SK-N-SH (cell line): ENCODE results near the gene SLC20A1.

Experiments
- EP300 ChIP-seq, 2 experiments: IDR thresholded peaks; 2 replicates each; pipeline versions ENCODE4 v1.4.0 to v1.6.1; 2012; ENCODE audit warnings: borderline replicate concordance in 1 of 2, low read depth in 1 of 2, low read length in 1 of 2
- EZH2phosphoT487 ChIP-seq: fragments of 200-600 bp; sonication (generic); IDR thresholded peaks from 2 replicates; pipeline ENCODE4 v1.6.1; 2017; ENCODE audit warnings: low read depth, mixed run types, mild to moderate bottlenecking, antibody characterized with exemption, moderate library complexity, borderline replicate concordance
- FOXJ3 ChIP-seq: sonication (generic); formaldehyde crosslinking; IDR thresholded peaks from 2 replicates; pipeline ENCODE4 v1.5.1; 2020; ENCODE audit warnings: mild to moderate bottlenecking, missing genetic modification reagents
- NRF1 ChIP-seq: IDR thresholded peaks from 2 replicates; pipeline ENCODE4 v1.6.1; 2012; ENCODE audit warnings: low read depth, mild to moderate bottlenecking, low read length
- TAF1 ChIP-seq: IDR thresholded peaks from 2 replicates; pipeline ENCODE4 v1.6.1; 2012; ENCODE audit warnings: low read depth, mild to moderate bottlenecking, low read length, moderate library complexity, borderline replicate concordance
- YY1 ChIP-seq: IDR thresholded peaks from 2 replicates; pipeline ENCODE4 v1.4.0; 2012; ENCODE audit warnings: low read depth, mild to moderate bottlenecking
- TF ChIP-seq, protein P1 (sequence below): fragments of 200-600 bp; sonication (generic); IDR thresholded peaks from 2 replicates; pipeline ENCODE4 v1.6.1; 2017; ENCODE audit warnings: antibody characterized with exemption, mild to moderate bottlenecking, moderate library complexity

DNA sequence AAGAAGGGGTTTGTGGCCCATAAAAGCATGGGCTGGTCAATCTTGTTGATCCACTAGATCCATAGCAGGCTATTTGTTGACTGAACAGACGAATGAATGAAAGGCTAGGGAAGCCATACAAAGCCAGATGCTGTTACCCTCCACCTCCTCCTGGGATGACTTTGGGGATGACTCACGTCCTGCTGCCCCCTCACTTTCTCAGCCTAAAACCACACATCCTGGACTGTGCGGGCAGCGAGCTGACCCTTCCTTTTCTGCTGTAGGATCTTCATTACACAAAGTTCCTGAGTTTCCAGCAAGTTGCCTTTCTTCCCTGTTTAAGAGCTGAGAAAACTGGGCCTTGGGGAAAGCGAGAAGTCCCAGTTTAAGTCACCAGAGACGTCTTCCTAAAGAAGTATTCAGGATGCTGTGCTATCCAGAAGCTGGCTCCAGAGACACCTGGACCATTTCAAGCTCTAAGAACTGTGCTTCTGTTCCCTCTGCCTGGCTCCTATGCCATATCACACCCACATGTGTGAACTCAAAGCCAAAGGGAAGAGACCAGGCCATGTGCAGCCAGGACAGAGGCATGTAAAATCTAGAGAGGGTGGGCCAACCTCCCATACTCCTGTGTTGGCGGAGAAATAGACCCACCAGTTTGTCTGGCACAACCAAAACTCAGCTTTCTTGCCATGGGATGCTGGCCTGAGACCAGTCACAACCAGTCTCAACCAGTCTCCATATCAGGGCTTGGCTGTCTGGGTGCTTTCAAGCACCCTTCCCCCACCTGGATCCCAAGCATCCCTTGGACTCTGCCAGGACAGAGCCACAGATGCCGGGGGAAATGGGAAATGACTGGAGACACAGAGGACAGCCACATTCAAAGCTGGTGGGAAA, 4.7 kb upstream of the SLC20A1 start:
- TF ChIP-seq NRF1 (no peak), FOXJ3 (no peak), TAF1 (0 out of 2 replicates have a peak, but pooled peaks have one; percentile 26), YY1 (peak; percentile 55; the same call in 1 of the 2 replicates), EZH2phosphoT487 (no peak), EP300 (IDR thresholded peaks at IDR 0.05; ENCODE audit: borderline replicate concordance in 1 of 2, low read depth in 1 of 2, low read length in 1 of 2) (peak in 1 of 2 experiments; percentile 74; a peak in 2 of 4 replicates)
- TF ChIP-seq, protein P1, sequence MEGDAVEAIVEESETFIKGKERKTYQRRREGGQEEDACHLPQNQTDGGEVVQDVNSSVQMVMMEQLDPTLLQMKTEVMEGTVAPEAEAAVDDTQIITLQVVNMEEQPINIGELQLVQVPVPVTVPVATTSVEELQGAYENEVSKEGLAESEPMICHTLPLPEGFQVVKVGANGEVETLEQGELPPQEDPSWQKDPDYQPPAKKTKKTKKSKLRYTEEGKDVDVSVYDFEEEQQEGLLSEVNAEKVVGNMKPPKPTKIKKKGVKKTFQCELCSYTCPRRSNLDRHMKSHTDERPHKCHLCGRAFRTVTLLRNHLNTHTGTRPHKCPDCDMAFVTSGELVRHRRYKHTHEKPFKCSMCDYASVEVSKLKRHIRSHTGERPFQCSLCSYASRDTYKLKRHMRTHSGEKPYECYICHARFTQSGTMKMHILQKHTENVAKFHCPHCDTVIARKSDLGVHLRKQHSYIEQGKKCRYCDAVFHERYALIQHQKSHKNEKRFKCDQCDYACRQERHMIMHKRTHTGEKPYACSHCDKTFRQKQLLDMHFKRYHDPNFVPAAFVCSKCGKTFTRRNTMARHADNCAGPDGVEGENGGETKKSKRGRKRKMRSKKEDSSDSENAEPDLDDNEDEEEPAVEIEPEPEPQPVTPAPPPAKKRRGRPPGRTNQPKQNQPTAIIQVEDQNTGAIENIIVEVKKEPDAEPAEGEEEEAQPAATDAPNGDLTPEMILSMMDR: no peak
